RWPE2 (cell line): ENCODE data around the gene GNAI3.
"Not testable (repeated sequence)": the region's sequence is repeated elsewhere in the genome, so short reads cannot be mapped to it uniquely, and the experiment has no call there.

Experiments
- ATAC-seq: fragments of 200-7000 bp; cut with Tn5 transposase; 3 replicates; pipeline ENCODE4 v1.9.1; 2021; ENCODE audit warnings: low read depth
- DNase-seq: peaks from one replicate; pipeline ENCODE4 v3.0.0-alpha.2; 2020; ENCODE audit warnings: low spot score
- H3K27ac ChIP-seq: fragments of 450-650 bp; 2 replicates; pipeline ENCODE4 v1.5.1; 2017; ENCODE audit warnings: mild to moderate bottlenecking; ENCODE audit not compliant: poor library complexity, severe bottlenecking
- H3K27me3 ChIP-seq: fragments of 250-450 bp; sonication (Bioruptor Pico); 2 replicates; pipeline ENCODE4 v1.5.1; 2021; ENCODE audit warnings: mild to moderate bottlenecking, moderate library complexity; ENCODE audit not compliant: insufficient read depth, poor library complexity, severe bottlenecking
- H3K36me3 ChIP-seq: fragments of 250-450 bp; sonication (Bioruptor Pico); 2 replicates; pipeline ENCODE4 v1.5.1; 2020; ENCODE audit warnings: low read depth, mild to moderate bottlenecking, moderate library complexity
- H3K4me1 ChIP-seq: fragments of 250-450 bp; sonication (Bioruptor Pico); 2 replicates; pipeline ENCODE4 v1.5.1; 2021; ENCODE audit warnings: mild to moderate bottlenecking, moderate library complexity; ENCODE audit not compliant: insufficient read depth, poor library complexity, severe bottlenecking
- H3K4me3 ChIP-seq: fragments of 250-450 bp; sonication (Bioruptor Pico); 2 replicates; pipeline ENCODE4 v1.5.1; 2021; ENCODE audit warnings: mild to moderate bottlenecking, moderate library complexity; ENCODE audit not compliant: severe bottlenecking
- H3K9me3 ChIP-seq: fragments of 250-450 bp; sonication (Bioruptor Pico); 2 replicates; pipeline ENCODE4 v1.5.1; 2021; ENCODE audit warnings: mild to moderate bottlenecking, moderate library complexity; ENCODE audit not compliant: severe bottlenecking
- CTCF ChIP-seq: fragments of 450-650 bp; IDR thresholded peaks from one replicate; pipeline ENCODE4 v1.5.1; 2017; ENCODE audit warnings: mild to moderate bottlenecking, moderate library complexity; ENCODE audit not compliant: poor library complexity, severe bottlenecking

Gene GNAI3

GRCh38 chr1:109659145-109659544 lies 110.7 kb downstream of the GNAI3 start:
- no peak for DNase-seq

GRCh38 chr1:109659997-109660690 lies 111.7 kb downstream of the GNAI3 start:
- no peak overlapping the region for H3K4me3 ChIP-seq
- no peaks in the 10 kb centered on the region for H3K9me3 ChIP-seq
- peaks cover 8% of the 10 kb centered on the region for H3K4me1 ChIP-seq
- H3K27ac ChIP-seq = no peak overlapping the region
- DNase-seq = no peak
- ATAC-seq = no peak
- no peaks in the 10 kb centered on the region for H3K27me3 ChIP-seq
- no peaks in the 10 kb centered on the region for H3K36me3 ChIP-seq
- no peak for TF ChIP-seq CTCF

More at GRCh38 chr1:109659145-109659544, 110.7 kb downstream of the GNAI3 start:
- H3K4me3 ChIP-seq = no peak overlapping the region
- H3K4me1 ChIP-seq = peaks cover 10% of the 10 kb centered on the region
- H3K27me3 ChIP-seq = no peaks in the 10 kb centered on the region
- ATAC-seq = no peak
- no peaks in the 10 kb centered on the region for H3K9me3 ChIP-seq
- H3K27ac ChIP-seq = no peak overlapping the region
- no peak for TF ChIP-seq CTCF
- no peaks in the 10 kb centered on the region for H3K36me3 ChIP-seq

- not testable (repeated sequence) for H3K27me3 ChIP-seq, DNase-seq, H3K36me3 ChIP-seq, H3K27ac ChIP-seq, H3K4me1 ChIP-seq, H3K4me3 ChIP-seq, ATAC-seq, H3K9me3 ChIP-seq
Measured at GRCh38 chr1:109660691-109661026, 112.2 kb downstream of the GNAI3 start.

- TF ChIP-seq CTCF = no peak
- no peaks in the 10 kb centered on the region for H3K27me3 ChIP-seq
- no peaks in the 10 kb centered on the region for H3K36me3 ChIP-seq
- no peak for DNase-seq
- H3K4me3 ChIP-seq = no peak overlapping the region
- no peaks in the 10 kb centered on the region for H3K9me3 ChIP-seq
- H3K4me1 ChIP-seq = peaks cover 3% of the 10 kb centered on the region
- no peak overlapping the region for H3K27ac ChIP-seq
- no peak for ATAC-seq
Measured at GRCh38 chr1:109661391-109661790, 113.0 kb downstream of the GNAI3 start.

DNA sequence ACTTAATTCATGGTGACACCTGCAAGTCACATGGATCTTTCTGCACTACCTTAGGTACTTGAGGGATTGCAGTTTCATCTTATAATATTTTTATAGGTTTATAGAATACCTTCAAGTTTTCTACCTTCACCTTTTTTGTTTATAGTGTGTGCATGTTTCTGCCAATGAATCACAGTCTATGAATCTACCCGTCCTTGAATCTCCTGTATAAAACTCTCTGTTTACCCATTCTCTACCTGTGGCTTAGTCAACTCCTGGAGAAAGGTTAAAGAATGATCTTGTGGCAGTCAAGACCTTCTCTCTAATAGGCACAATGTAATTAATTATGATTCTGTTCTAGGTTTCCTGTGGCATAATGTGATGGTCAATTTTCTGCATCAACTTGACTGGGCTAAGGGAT lies 116.3 kb downstream of the GNAI3 start:
- no peak overlapping the region for H3K27ac ChIP-seq
- no peak for TF ChIP-seq CTCF
- no peak for DNase-seq
- H3K9me3 ChIP-seq = no peaks in the 10 kb centered on the region
- no peak for ATAC-seq
- no peak overlapping the region for H3K4me3 ChIP-seq
- no peaks in the 10 kb centered on the region for H3K27me3 ChIP-seq
- H3K4me1 ChIP-seq = peaks cover 3% of the 10 kb centered on the region
- no peaks in the 10 kb centered on the region for H3K36me3 ChIP-seq
